HG02588 (cell line): ENCODE results near the gene GPT2.

Experiments
- ATAC-seq: cut with Tn5 transposase; IDR thresholded peaks from one replicate; pipeline ENCODE4 v1.9.1; 2021; ENCODE audit warnings: mild to moderate bottlenecking, moderate library complexity; ENCODE audit not compliant: unreplicated experiment

The GPT2 gene

DNA sequence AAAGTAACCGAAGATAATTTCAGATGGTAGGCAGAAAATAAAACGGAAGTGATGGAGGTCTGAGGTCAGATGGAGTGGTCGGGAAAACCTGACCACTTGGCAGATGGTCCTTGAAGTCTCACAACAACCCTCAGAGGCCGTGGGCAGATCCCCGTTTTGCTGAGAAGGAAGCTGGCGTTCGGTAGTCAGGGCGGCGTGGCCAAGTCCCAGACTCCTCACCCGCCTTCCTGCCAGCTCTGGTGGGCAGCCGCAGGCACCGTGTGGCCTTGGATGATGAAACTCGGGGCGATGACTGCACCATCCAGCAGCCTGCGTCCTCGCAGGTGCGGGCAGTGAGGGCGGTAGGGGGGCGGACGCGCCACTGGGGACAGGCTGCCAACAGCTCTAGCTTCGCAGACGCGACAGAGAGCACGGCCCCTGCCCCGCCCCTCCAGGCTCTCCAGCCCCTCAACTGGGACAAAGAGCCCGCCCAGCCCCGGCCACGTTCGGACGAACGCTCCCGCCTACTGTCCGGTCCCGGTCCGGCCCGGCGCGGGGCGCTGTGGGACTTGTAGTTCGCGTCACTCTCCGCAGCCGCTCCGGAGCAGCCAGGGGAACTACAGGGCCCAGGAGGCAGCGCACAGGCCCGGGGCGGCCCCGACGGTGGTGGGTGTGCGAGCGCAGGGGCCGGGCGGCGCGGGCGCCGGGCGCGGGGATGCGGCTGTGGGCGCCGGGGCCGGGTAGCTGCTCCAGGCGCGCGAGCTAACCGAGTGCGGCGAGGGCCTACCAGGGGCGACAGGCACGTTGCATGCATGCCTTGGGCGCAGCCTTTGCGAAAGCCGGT is at the start of gene GPT2:
Gene GPT2 (plus strand): TSS at position 673 of the 823 bp plus-strand sequence. CDS start 354 bp downstream, outside the sequence.
- peak; percentile 97 for ATAC-seq

- no peak for ATAC-seq
Observed at GRCh38 chr16:46836534-46837530, 47.3 kb upstream of the GPT2 start.

GRCh38 chr16:46839986-46840443 is 44.1 kb upstream of the GPT2 start:
- no peak for ATAC-seq

- no peak for ATAC-seq
Observed at GRCh38 chr16:46842192-46842895, 41.8 kb upstream of the GPT2 start.

- no peak for ATAC-seq
Observed at GRCh38 chr16:46843898-46844642, 40.1 kb upstream of the GPT2 start.

DNA sequence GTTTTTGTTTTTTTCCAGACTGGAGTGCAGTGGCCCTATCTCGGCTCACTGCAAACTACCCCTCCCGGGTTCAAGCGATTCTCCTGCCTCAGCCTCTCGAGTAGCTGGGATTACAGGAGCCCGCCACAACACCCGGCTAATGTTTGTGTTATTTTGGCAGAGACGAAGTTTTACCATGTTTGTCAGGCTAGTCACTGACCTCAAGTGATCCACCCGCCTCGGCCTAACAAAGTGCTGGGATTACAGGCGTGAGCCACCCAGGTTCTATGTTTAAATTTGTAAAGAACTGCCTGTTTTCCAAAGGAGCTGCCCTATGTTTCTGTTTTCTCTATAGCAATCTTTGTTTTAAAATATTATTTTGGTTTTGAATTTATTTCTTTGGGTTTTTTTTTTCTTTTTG is 39.4 kb upstream of the GPT2 start:
- no peak for ATAC-seq

GRCh38 chr16:46845952-46846351 is 38.2 kb upstream of the GPT2 start:
- no peak for ATAC-seq

GRCh38 chr16:46848768-46849764 is 35.1 kb upstream of the GPT2 start:
- no peak for ATAC-seq

GRCh38 chr16:46850619-46851555 is 33.3 kb upstream of the GPT2 start:
- ATAC-seq, result peak; percentile 51

DNA sequence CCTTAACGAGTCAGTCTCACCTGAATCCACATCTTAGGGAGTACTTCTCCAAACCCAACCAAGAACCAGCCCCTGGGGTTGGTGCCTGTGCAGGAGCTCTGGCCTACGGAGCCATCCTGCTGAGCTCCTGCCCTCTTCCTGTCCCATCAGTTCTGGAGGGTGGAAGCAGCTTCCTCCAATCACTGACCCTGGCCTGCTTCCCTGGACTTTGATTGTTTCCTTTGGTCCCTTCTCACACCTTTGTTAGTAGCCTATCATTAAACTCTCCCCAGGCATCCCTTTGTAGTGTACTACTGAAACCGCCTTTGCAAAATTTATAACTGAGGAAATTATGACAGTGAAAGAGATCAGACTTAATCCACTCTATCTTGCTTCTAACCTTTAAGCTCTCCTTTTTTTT is 32.0 kb upstream of the GPT2 start:
- no peak for ATAC-seq

GRCh38 chr16:46853713-46854443 is 30.3 kb upstream of the GPT2 start:
- ATAC-seq, result peak; percentile 49

GRCh38 chr16:46854846-46855245 is 29.3 kb upstream of the GPT2 start:
- ATAC-seq, result no peak

DNA sequence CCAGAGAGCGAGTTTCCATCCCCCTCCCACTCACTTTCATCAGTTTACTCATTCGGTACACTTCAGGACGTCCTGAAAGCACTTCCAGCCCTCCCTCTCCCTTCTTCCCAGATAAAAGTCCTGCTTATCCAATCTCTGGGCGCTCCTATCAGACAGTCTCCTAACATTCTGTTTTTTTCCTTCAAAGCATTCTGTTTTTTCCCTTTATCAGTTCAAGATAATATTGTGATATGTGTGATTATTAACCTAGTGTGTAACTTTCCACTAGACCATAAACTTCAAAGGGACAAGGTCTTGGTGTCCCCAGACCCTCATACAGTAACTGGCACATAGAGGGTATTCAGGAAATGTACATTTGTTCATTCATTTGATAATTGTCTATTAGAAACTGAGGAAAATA is 28.8 kb upstream of the GPT2 start:
- no peak for ATAC-seq

DNA sequence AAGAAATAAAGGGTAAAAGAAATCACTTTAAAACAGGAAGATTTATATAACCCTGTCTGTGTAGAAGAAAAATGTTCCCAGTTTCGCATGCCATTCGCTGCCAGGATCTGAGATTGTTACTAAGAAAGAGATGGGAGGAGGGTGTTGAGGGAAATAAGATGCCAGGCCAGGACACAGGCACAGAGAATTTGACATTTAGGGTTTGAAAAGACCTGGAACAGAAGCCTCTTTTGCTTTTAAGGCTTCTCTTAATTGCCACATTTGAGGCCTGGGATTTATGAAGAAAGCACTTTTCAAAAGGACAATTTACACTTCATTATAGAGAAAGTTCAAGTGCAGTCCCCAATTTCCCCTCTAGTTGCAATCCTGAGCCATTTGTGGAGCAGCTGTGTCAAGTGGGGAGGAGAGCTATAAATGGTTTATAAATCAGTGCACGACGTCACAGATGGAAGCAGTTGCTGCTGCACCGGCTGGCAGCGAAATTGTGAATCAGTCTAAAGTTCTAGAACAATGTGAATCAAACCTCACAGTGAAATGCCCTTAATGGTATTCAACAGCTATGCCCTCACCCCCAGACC is 26.7 kb upstream of the GPT2 start:
- ATAC-seq, result no peak

GRCh38 chr16:46858151-46858550 is 26.0 kb upstream of the GPT2 start:
- ATAC-seq, result no peak

- no peak for ATAC-seq
Observed at GRCh38 chr16:46859719-46860152, 24.4 kb upstream of the GPT2 start.
